Mesenchymal stem cell (in vitro differentiated cells and primary cell): ENCODE data around the gene CDH23.

Experiments
- DNase-seq: peaks from one replicate; pipeline ENCODE4 v3.0.0-alpha.2; 2013
- H2AFZ ChIP-seq: one replicate; pipeline ENCODE4 v1.6.1; 2013; ENCODE audit warnings: low read depth, mild to moderate bottlenecking, control low read depth, inconsistent platforms, low read length, moderate library complexity
- H2AK5ac ChIP-seq: 2 replicates; pipeline ENCODE4 v1.6.1; 2013; ENCODE audit warnings: low read length, moderate library complexity, mild to moderate bottlenecking, inconsistent platforms; ENCODE audit not compliant: severe bottlenecking
- H2BK120ac ChIP-seq: one replicate; pipeline ENCODE4 v1.6.1; 2013; ENCODE audit warnings: low read depth, mild to moderate bottlenecking, inconsistent platforms, low read length, moderate library complexity
- H2BK12ac ChIP-seq, 2 experiments: one replicate each; pipeline ENCODE4 v1.6.1; 2013; ENCODE audit warnings: inconsistent platforms in 2 of 2, low read length in 2 of 2, mild to moderate bottlenecking in 2 of 2, moderate library complexity in 2 of 2, control low read depth in 1 of 2
- H2BK15ac ChIP-seq: one replicate; pipeline ENCODE4 v1.6.1; 2013; ENCODE audit warnings: mild to moderate bottlenecking, low read depth, inconsistent platforms; ENCODE audit not compliant: poor library complexity, severe bottlenecking
- H2BK5ac ChIP-seq: 2 replicates; pipeline ENCODE4 v1.6.1; 2013; ENCODE audit warnings: low read depth, mild to moderate bottlenecking, low read length, control low read depth, inconsistent platforms; ENCODE audit not compliant: poor library complexity, severe bottlenecking
- H3K14ac ChIP-seq, 2 experiments: one replicate each; pipeline ENCODE4 v1.6.1; 2013; ENCODE audit warnings: inconsistent platforms in 2 of 2, low read length in 2 of 2, control low read depth in 1 of 2, mild to moderate bottlenecking in 1 of 2, moderate library complexity in 1 of 2
- H3K18ac ChIP-seq, 2 experiments: one replicate each; pipeline ENCODE4 v1.6.1; 2013; ENCODE audit warnings: inconsistent platforms in 2 of 2, low read length in 2 of 2, control low read depth in 1 of 2, low read depth in 1 of 2, mild to moderate bottlenecking in 1 of 2
- H3K23ac ChIP-seq, 2 experiments: one replicate each; pipeline ENCODE4 v1.6.1; 2013; ENCODE audit warnings: inconsistent platforms in 2 of 2, low read length in 2 of 2, mild to moderate bottlenecking in 2 of 2, moderate library complexity in 2 of 2, control low read depth in 1 of 2
- H3K27ac ChIP-seq: 2 replicates; pipeline ENCODE4 v1.5.1; 2013; ENCODE audit warnings: mild to moderate bottlenecking, moderate library complexity, low read length, control low read depth, inconsistent platforms; ENCODE audit not compliant: poor library complexity, severe bottlenecking
- H3K27me3 ChIP-seq, 2 experiments: 2 replicates each; pipeline versions ENCODE4 v1.6.1 to v1.7.0; 2013; ENCODE audit warnings: low read length in 2 of 2, mild to moderate bottlenecking in 2 of 2, moderate library complexity in 2 of 2, control low read depth in 1 of 2, inconsistent platforms in 1 of 2; ENCODE audit not compliant: control insufficient read depth in 1 of 2, insufficient read depth in 1 of 2
- H3K36me3 ChIP-seq, 2 experiments: 2 replicates each; pipeline versions ENCODE4 v1.6.1 to v1.7.0; 2013; ENCODE audit warnings: low read length in 2 of 2, control low read depth in 1 of 2, inconsistent platforms in 1 of 2, low read depth in 1 of 2, mild to moderate bottlenecking in 1 of 2; ENCODE audit not compliant: insufficient read depth in 2 of 2, control insufficient read depth in 1 of 2
- H3K4ac ChIP-seq, 2 experiments: one replicate each; pipeline ENCODE4 v1.6.1; 2013; ENCODE audit warnings: inconsistent platforms in 2 of 2, low read length in 2 of 2, mild to moderate bottlenecking in 2 of 2, moderate library complexity in 2 of 2, control low read depth in 1 of 2, low read depth in 1 of 2
- H3K4me1 ChIP-seq: 2 replicates; pipeline ENCODE4 v1.6.1; 2013; ENCODE audit warnings: low read depth, low read length, control low read depth; ENCODE audit not compliant: control insufficient read depth, insufficient read depth
- H3K4me2 ChIP-seq: 2 replicates; pipeline ENCODE4 v1.6.1; 2013; ENCODE audit warnings: low read length, mild to moderate bottlenecking, inconsistent platforms; ENCODE audit not compliant: poor library complexity, severe bottlenecking
- H3K4me3 ChIP-seq, 2 experiments: 2 replicates each; pipeline versions ENCODE4 v1.5.1 to v1.7.0; 2013; ENCODE audit warnings: low read length in 2 of 2, mild to moderate bottlenecking in 2 of 2, control low read depth in 1 of 2, low read depth in 1 of 2; ENCODE audit not compliant: insufficient read depth in 1 of 2
- H3K79me1 ChIP-seq: replicated peaks from 2 replicates; pipeline ENCODE4 v1.6.1; 2013; ENCODE audit warnings: mild to moderate bottlenecking, control low read depth, low read length, inconsistent platforms; ENCODE audit not compliant: poor library complexity, severe bottlenecking
- H3K9ac ChIP-seq: 2 replicates; pipeline ENCODE4 v1.7.0; 2013; ENCODE audit warnings: mild to moderate bottlenecking, low read length, moderate library complexity
- H3K9me3 ChIP-seq: 2 replicates; pipeline ENCODE4 v1.7.0; 2013; ENCODE audit warnings: mild to moderate bottlenecking, low read length; ENCODE audit not compliant: control insufficient read depth
- H4K8ac ChIP-seq: one replicate; pipeline ENCODE4 v1.6.1; 2013; ENCODE audit warnings: inconsistent platforms, mild to moderate bottlenecking, low read length, moderate library complexity
- H4K91ac ChIP-seq: one replicate; pipeline ENCODE4 v1.6.1; 2013; ENCODE audit warnings: mild to moderate bottlenecking, low read length, inconsistent platforms
- WGBS: methylation state at CpG from one replicate; pipeline ENCODE4 v1.1.7; 2013; ENCODE audit warnings: mixed read lengths; 5-methylcytosine and 5-hydroxymethylcytosine counted together

The CDH23 gene

GRCh38 chr10:71483885-71484751 is 87.4 kb downstream of the CDH23 start:
- H2BK12ac ChIP-seq: no peak overlapping the region
- H3K79me1 ChIP-seq: no peaks in the 10 kb centered on the region
- peaks cover 5% of the 10 kb centered on the region for H3K9me3 ChIP-seq
- no peak overlapping the region for H3K4ac ChIP-seq
- no peaks in the 10 kb centered on the region for H3K4me1 ChIP-seq
- H3K9ac ChIP-seq: no peak overlapping the region
- H3K23ac ChIP-seq: no peak overlapping the region
- no peak overlapping the region for H2AK5ac ChIP-seq
- no peak overlapping the region for H4K91ac ChIP-seq
- no peak overlapping the region for H2AFZ ChIP-seq
- no peak for DNase-seq
- H3K4me3 ChIP-seq: peak overlapping the region in 1 of 2 experiments; percentile 32
- no peak overlapping the region for H3K14ac ChIP-seq
- H2BK15ac ChIP-seq: no peak overlapping the region
- no peak overlapping the region for H3K18ac ChIP-seq
- no peaks in the 10 kb centered on the region for H3K36me3 ChIP-seq
- no peak overlapping the region for H2BK5ac ChIP-seq
- no peak overlapping the region for H3K27ac ChIP-seq
- peaks cover 53 to 58% of the 10 kb centered on the region in 2 experiments for H3K27me3 ChIP-seq
- H3K4me2 ChIP-seq: no peak overlapping the region
- no peak overlapping the region for H4K8ac ChIP-seq
- H2BK120ac ChIP-seq: no peak overlapping the region
- 72% methylated on average over 22 of the region's 22 CpGs for WGBS

- Histone ChIP-seq H3K36me3 (no peaks in the 10 kb centered on the region), H3K23ac (no peak overlapping the region), H3K18ac (no peak overlapping the region), H3K79me1 (no peaks in the 10 kb centered on the region), H3K4ac (no peak overlapping the region), H3K4me1 (no peaks in the 10 kb centered on the region), H3K4me3 (no peak overlapping the region), H3K27me3 (peaks cover 40 to 42% of the 10 kb centered on the region in 2 experiments), H4K8ac (no peak overlapping the region), H2BK5ac (no peak overlapping the region), H2BK15ac (no peak overlapping the region), H3K4me2 (no peak overlapping the region), H3K9ac (no peak overlapping the region), H3K9me3 (peaks cover 16% of the 10 kb centered on the region), H2AK5ac (no peak overlapping the region), H4K91ac (no peak overlapping the region), H2BK12ac (no peak overlapping the region), H3K14ac (no peak overlapping the region), H2BK120ac (no peak overlapping the region), H3K27ac (no peak overlapping the region), H2AFZ (no peak overlapping the region)
- peak; percentile 8 for DNase-seq
- WGBS: 31% methylated on average over 6 of the region's 6 CpGs
These were observed 89.9 kb downstream of the CDH23 start for GRCh38 chr10:71486484-71487114.

DNA sequence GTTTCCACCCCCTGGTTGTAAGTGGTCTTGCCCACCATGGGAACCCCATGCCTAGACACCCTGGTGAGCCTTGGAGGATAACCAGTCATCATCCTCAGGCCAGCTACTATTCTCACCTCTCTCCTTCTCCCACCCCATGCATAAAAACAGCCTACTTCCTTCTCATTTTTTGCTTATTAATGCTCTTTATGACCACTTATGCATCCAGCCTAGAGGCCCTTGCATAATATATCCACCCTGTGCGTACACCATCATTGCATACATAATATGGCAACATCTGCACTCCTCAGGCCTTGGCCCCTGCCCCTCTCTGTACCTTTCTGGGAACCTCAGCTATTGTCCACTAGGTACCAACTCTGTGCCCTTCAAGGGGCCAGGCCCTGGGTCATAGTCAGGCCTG is 91.0 kb downstream of the CDH23 start:
- peaks cover 16% of the 10 kb centered on the region for H3K9me3 ChIP-seq
- no peak overlapping the region for H2BK5ac ChIP-seq
- H3K18ac ChIP-seq: no peak overlapping the region
- 76% methylated on average over 1 of the region's 1 CpG for WGBS
- H3K4ac ChIP-seq: no peak overlapping the region
- H3K9ac ChIP-seq: no peak overlapping the region
- no peak overlapping the region for H2BK120ac ChIP-seq
- no peak overlapping the region for H3K4me3 ChIP-seq
- no peak overlapping the region for H3K14ac ChIP-seq
- no peak for DNase-seq
- H2AK5ac ChIP-seq: no peak overlapping the region
- no peak overlapping the region for H2BK15ac ChIP-seq
- no peak overlapping the region for H4K8ac ChIP-seq
- no peak overlapping the region for H2BK12ac ChIP-seq
- H2AFZ ChIP-seq: no peak overlapping the region
- H4K91ac ChIP-seq: no peak overlapping the region
- H3K4me2 ChIP-seq: no peak overlapping the region
- peaks cover 36 to 42% of the 10 kb centered on the region in 2 experiments for H3K27me3 ChIP-seq
- no peak overlapping the region for H3K27ac ChIP-seq
- no peaks in the 10 kb centered on the region for H3K4me1 ChIP-seq
- H3K79me1 ChIP-seq: no peaks in the 10 kb centered on the region
- H3K36me3 ChIP-seq: no peaks in the 10 kb centered on the region
- no peak overlapping the region for H3K23ac ChIP-seq

DNA sequence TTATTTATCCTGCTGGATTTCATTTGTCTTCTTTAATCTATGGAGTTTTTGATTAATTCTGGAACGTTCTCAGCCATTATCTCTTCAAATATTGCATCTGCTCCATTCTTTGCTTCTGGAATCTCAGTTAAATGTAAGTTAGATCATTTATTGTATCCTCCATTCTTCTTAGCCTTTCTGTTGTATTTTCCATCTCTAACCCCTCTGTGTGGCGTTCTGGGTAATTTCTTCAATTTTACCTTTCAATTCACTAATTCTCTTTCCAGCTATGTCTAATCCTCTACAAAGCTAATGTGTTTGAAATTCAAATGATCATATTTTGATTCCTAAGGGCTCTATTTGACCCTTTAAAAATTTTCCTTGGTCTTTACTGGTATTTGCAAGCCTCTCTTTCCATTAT is 92.4 kb downstream of the CDH23 start:
- peaks cover 16% of the 10 kb centered on the region for H3K9me3 ChIP-seq
- H3K27me3 ChIP-seq: peaks cover 32 to 42% of the 10 kb centered on the region in 2 experiments
- WGBS: no CpG with 5 or more reads among the region's 2 CpGs
- no peak overlapping the region for H2BK15ac ChIP-seq
- H3K18ac ChIP-seq: no peak overlapping the region
- H4K91ac ChIP-seq: no peak overlapping the region
- no peak overlapping the region for H2BK12ac ChIP-seq
- no peak for DNase-seq
- H3K4me2 ChIP-seq: no peak overlapping the region
- no peaks in the 10 kb centered on the region for H3K4me1 ChIP-seq
- no peaks in the 10 kb centered on the region for H3K79me1 ChIP-seq
- no peak overlapping the region for H3K4ac ChIP-seq
- no peak overlapping the region for H4K8ac ChIP-seq
- H2AFZ ChIP-seq: no peak overlapping the region
- no peak overlapping the region for H3K4me3 ChIP-seq
- no peak overlapping the region for H3K27ac ChIP-seq
- H3K9ac ChIP-seq: no peak overlapping the region
- H2BK120ac ChIP-seq: no peak overlapping the region
- H3K36me3 ChIP-seq: no peaks in the 10 kb centered on the region
- H2AK5ac ChIP-seq: no peak overlapping the region
- H3K23ac ChIP-seq: no peak overlapping the region
- no peak overlapping the region for H3K14ac ChIP-seq
- H2BK5ac ChIP-seq: no peak overlapping the region
